H9 (cell line): Measurements from ENCODE around the gene PDE1C. TPM values are rescaled to one million over a fixed set of nuclear protein-coding genes. Genes with fewer than 3 reads are reported as not detected.

ENCODE experiments used
- DNase-seq: peaks from one replicate; pipeline ENCODE4 v3.0.0-alpha.2; 2017
- H2AFZ ChIP-seq: one replicate; pipeline ENCODE4 v1.6.1; 2013; ENCODE audit warnings: mild to moderate bottlenecking, low read length, control low read depth, moderate library complexity
- H2AK5ac ChIP-seq: 2 replicates; pipeline ENCODE4 v1.6.1; 2013; ENCODE audit warnings: low read length, control low read depth, mixed read lengths; ENCODE audit not compliant: insufficient read length
- H2BK120ac ChIP-seq: one replicate; pipeline ENCODE4 v1.6.1; 2013; ENCODE audit warnings: low read depth, mild to moderate bottlenecking, low read length, control low read depth, inconsistent platforms; ENCODE audit not compliant: poor library complexity, severe bottlenecking
- H2BK12ac ChIP-seq: 2 replicates; pipeline ENCODE4 v1.6.1; 2013; ENCODE audit warnings: low read length, control low read depth, mixed read lengths, low read depth; ENCODE audit not compliant: insufficient read length
- H2BK15ac ChIP-seq: 2 replicates; pipeline ENCODE4 v1.6.1; 2013; ENCODE audit warnings: low read depth, low read length, control low read depth
- H2BK20ac ChIP-seq: one replicate; pipeline ENCODE4 v1.6.1; 2013; ENCODE audit warnings: low read depth, mild to moderate bottlenecking, low read length, control low read depth, inconsistent platforms; ENCODE audit not compliant: poor library complexity, severe bottlenecking
- H2BK5ac ChIP-seq: 2 replicates; pipeline ENCODE4 v1.6.1; 2013; ENCODE audit warnings: low read length, control low read depth, mixed read lengths; ENCODE audit not compliant: insufficient read length
- H3K14ac ChIP-seq: 2 replicates; pipeline ENCODE4 v1.6.1; 2013; ENCODE audit warnings: low read length, control low read depth; ENCODE audit not compliant: insufficient read depth
- H3K18ac ChIP-seq: 2 replicates; pipeline ENCODE4 v1.6.1; 2013; ENCODE audit warnings: low read depth, mild to moderate bottlenecking, mixed read lengths, low read length, control low read depth; ENCODE audit not compliant: insufficient read length
- H3K23ac ChIP-seq: 2 replicates; pipeline ENCODE4 v1.6.1; 2013; ENCODE audit warnings: low read length, control low read depth, mixed read lengths, low read depth; ENCODE audit not compliant: insufficient read length
- H3K23me2 ChIP-seq: 2 replicates; pipeline ENCODE4 v1.6.1; 2013; ENCODE audit warnings: low read depth, mild to moderate bottlenecking, mixed read lengths, low read length, control low read depth; ENCODE audit not compliant: insufficient read length, poor library complexity, severe bottlenecking
- H3K27ac ChIP-seq: 2 replicates; pipeline ENCODE4 v1.5.1; 2013; ENCODE audit warnings: low read length, control low read depth, mixed read lengths, low read depth; ENCODE audit not compliant: insufficient read length
- H3K27me3 ChIP-seq: 2 replicates; pipeline ENCODE4 v1.6.1; 2013; ENCODE audit warnings: low read length, control low read depth, inconsistent platforms; ENCODE audit not compliant: insufficient read depth
- H3K4ac ChIP-seq: 2 replicates; pipeline ENCODE4 v1.6.1; 2013; ENCODE audit warnings: low read depth, mild to moderate bottlenecking, control low read depth, inconsistent platforms, low read length, moderate library complexity
- H3K4me1 ChIP-seq: 2 replicates; pipeline ENCODE4 v1.6.1; 2013; ENCODE audit warnings: low read length, control low read depth, inconsistent platforms; ENCODE audit not compliant: insufficient read depth
- H3K4me2 ChIP-seq: 2 replicates; pipeline ENCODE4 v1.6.1; 2013; ENCODE audit warnings: low read length, control low read depth, mixed read lengths; ENCODE audit not compliant: insufficient read length, insufficient read depth
- H3K56ac ChIP-seq: 2 replicates; pipeline ENCODE4 v1.6.1; 2013; ENCODE audit warnings: low read depth, mild to moderate bottlenecking, mixed read lengths, low read length, control low read depth; ENCODE audit not compliant: insufficient read length
- H3K79me1 ChIP-seq: 2 replicates; pipeline ENCODE4 v1.6.1; 2013; ENCODE audit warnings: low read depth, mild to moderate bottlenecking, moderate library complexity, low read length, control low read depth, inconsistent platforms; ENCODE audit not compliant: insufficient read depth, poor library complexity, severe bottlenecking
- H3K79me2 ChIP-seq: 2 replicates; pipeline ENCODE4 v1.6.1; 2013; ENCODE audit warnings: low read length, control low read depth, inconsistent platforms; ENCODE audit not compliant: insufficient read depth
- H3K9ac ChIP-seq: 2 replicates; pipeline ENCODE4 v1.6.1; 2013; ENCODE audit warnings: low read length, control low read depth, mixed read lengths; ENCODE audit not compliant: insufficient read length; ENCODE audit errors: extremely low read depth
- H3K9me3 ChIP-seq: one replicate; pipeline ENCODE4 v1.6.1; 2013; ENCODE audit warnings: low read depth, low read length, inconsistent platforms; ENCODE audit not compliant: control insufficient read depth
- H3T11ph ChIP-seq: one replicate; pipeline ENCODE4 v1.6.1; 2013; ENCODE audit warnings: mild to moderate bottlenecking, low read length, control low read depth, inconsistent platforms
- H4K20me1 ChIP-seq: one replicate; pipeline ENCODE4 v1.6.1; 2013; ENCODE audit not compliant: control insufficient read depth, insufficient read length, insufficient read depth
- H4K5ac ChIP-seq: 2 replicates; pipeline ENCODE4 v1.6.1; 2013; ENCODE audit warnings: low read depth, mild to moderate bottlenecking, mixed read lengths, low read length, control low read depth; ENCODE audit not compliant: insufficient read length
- H4K8ac ChIP-seq: replicated peaks from 2 replicates; pipeline ENCODE4 v1.6.1; 2013; ENCODE audit warnings: low read length, control low read depth, mixed read lengths, low read depth; ENCODE audit not compliant: insufficient read length
- H4K91ac ChIP-seq: 2 replicates; pipeline ENCODE4 v1.6.1; 2013; ENCODE audit warnings: low read depth, mild to moderate bottlenecking, moderate library complexity, mixed read lengths, low read length, control low read depth; ENCODE audit not compliant: insufficient read length
- H3K27ac Mint-ChIP-seq, 3 experiments: 2 replicates in 2 of 3; 3 replicates in 1 of 3; pipeline ENCODE4 v1.8.0; 2020 to 2021; ENCODE audit warnings: mixed read lengths in 3 of 3, mild to moderate bottlenecking in 1 of 3, moderate library complexity in 1 of 3
- H3K27me3 Mint-ChIP-seq: 2 replicates; pipeline ENCODE4 v1.8.0; 2021; ENCODE audit warnings: low read depth, mild to moderate bottlenecking, moderate library complexity, mixed read lengths
- H3K36me3 Mint-ChIP-seq, 3 experiments: 2 replicates in 2 of 3; 3 replicates in 1 of 3; pipeline ENCODE4 v1.8.0; 2020 to 2021; ENCODE audit warnings: low read depth in 3 of 3, mixed read lengths in 3 of 3; ENCODE audit not compliant: insufficient read depth in 1 of 3
- H3K4me1 Mint-ChIP-seq, 2 experiments: 2 replicates each; pipeline ENCODE4 v1.8.0; 2020; ENCODE audit warnings: mixed read lengths in 2 of 2
- H3K4me3 Mint-ChIP-seq, 2 experiments: 2 replicates in 1 of 2; 3 replicates in 1 of 2; pipeline ENCODE4 v1.8.0; 2020 to 2021; ENCODE audit warnings: mild to moderate bottlenecking in 2 of 2, mixed read lengths in 2 of 2, moderate library complexity in 1 of 2
- H3K9me3 Mint-ChIP-seq, 2 experiments: 2 replicates in 1 of 2; 3 replicates in 1 of 2; pipeline ENCODE4 v1.8.0; 2020; ENCODE audit warnings: mild to moderate bottlenecking in 2 of 2, mixed read lengths in 2 of 2, moderate library complexity in 1 of 2
- CTCF ChIP-seq: fragments of 200-600 bp; sonication (generic); conservative IDR thresholded peaks from 3 replicates; pipeline ENCODE4 v1.8.0; 2021; ENCODE audit warnings: antibody characterized with exemption, mild to moderate bottlenecking
- WGBS: extraction: QIAGEN DNeasy Blood & Tissue Kit; methylation state at CpG from one replicate; pipeline ENCODE4 v1.1.7; 2013; ENCODE audit warnings: missing lambda C conversion rate, low lambda C conversion rate, mixed read lengths; ENCODE audit not compliant: insufficient read length; ENCODE audit errors: extremely low coverage; 5-methylcytosine and 5-hydroxymethylcytosine counted together
- total RNA-seq: library from RNA; stranded (reverse); gene quantifications from 2 replicates; pipeline ENCODE4 v1.2.1, GENCODE V29; 2021

PDE1C gene
- total RNA-seq, 1 experiment from 2014 or later, result 0.17 TPM

- H3K4me2 ChIP-seq, result no peak overlapping the region
- H3K79me1 ChIP-seq, result no peaks in the 10 kb centered on the region
- no peak overlapping the region for H3K27ac ChIP-seq
- H2BK15ac ChIP-seq, result no peak overlapping the region
- no peak overlapping the region for H4K91ac ChIP-seq
- no peak overlapping the region for H2BK12ac ChIP-seq
- no peak overlapping the region for H4K5ac ChIP-seq
- Mint-ChIP-seq H3K27ac (no peak overlapping the region), H3K4me1 (no peaks in the 10 kb centered on the region; a peak in 1 of 4 replicates), H3K9me3 (peaks cover 16 to 28% of the 10 kb centered on the region in 2 experiments), H3K4me3 (no peak overlapping the region), H3K27me3 (peaks cover 26% of the 10 kb centered on the region), H3K36me3 (peaks cover 0 to 12% (median 7%) of the 10 kb centered on the region in 3 experiments; a peak in 4 of 7 replicates)
- no peak overlapping the region for H2BK5ac ChIP-seq
- H3K56ac ChIP-seq, result no peak overlapping the region
- no peak for DNase-seq
- no peak overlapping the region for H3K4ac ChIP-seq
- no peaks in the 10 kb centered on the region for H3K27me3 ChIP-seq
- H3K23ac ChIP-seq, result no peak overlapping the region
- no peaks in the 10 kb centered on the region for H3K9me3 ChIP-seq
- no peak overlapping the region for H3K9ac ChIP-seq
- no peak overlapping the region for H2BK120ac ChIP-seq
- H3K79me2 ChIP-seq, result no peaks in the 10 kb centered on the region
- no peak overlapping the region for H2BK20ac ChIP-seq
- H3T11ph ChIP-seq, result no peak overlapping the region
- H2AFZ ChIP-seq, result no peak overlapping the region
- TF ChIP-seq CTCF, result no peak
- H3K18ac ChIP-seq, result no peak overlapping the region
- no peaks in the 10 kb centered on the region for H4K20me1 ChIP-seq
- H3K23me2 ChIP-seq, result no peaks in the 10 kb centered on the region
- no peaks in the 10 kb centered on the region for H3K4me1 ChIP-seq
- H3K14ac ChIP-seq, result no peak overlapping the region
- WGBS, result no CpG with 5 or more reads among the region's 2 CpGs
- no peak overlapping the region for H4K8ac ChIP-seq
- no peak overlapping the region for H2AK5ac ChIP-seq
Observed at GRCh38 chr7:32078824-32079223, 8.6 kb upstream of the PDE1C start.
